Gastroesophageal sphincter (tissue), 4 donors: ENCODE measurements around the gene TLR1. TPM values are rescaled to one million over a fixed set of nuclear protein-coding genes. Genes with fewer than 3 reads are reported as not detected.
"Not testable (repeated sequence)": the region's sequence is repeated elsewhere in the genome, so short reads cannot be mapped to it uniquely, and the experiment has no call there.

Source experiments
- ATAC-seq: fragments of 150-250 bp; one replicate; pipeline ENCODE4 v1.9.1; 2016; ENCODE audit warnings: mild to moderate bottlenecking, moderate library complexity
- H3K27ac ChIP-seq, 4 donors: fragments of 200-600 bp; sonication (generic) in 3 of 4; 1 replicate in 3 of 4; 2 replicates in 1 of 4; pipeline ENCODE4 v1.5.1; 2016 to 2019
- H3K27me3 ChIP-seq: fragments of 200-600 bp; sonication (generic); one replicate; pipeline ENCODE4 v1.5.1; 2019
- H3K36me3 ChIP-seq, 2 donors: fragments of 200-600 bp; sonication (generic); one replicate each; pipeline ENCODE4 v1.5.1; 2019; ENCODE audit warnings: control low read depth in 1 of 2
- H3K4me1 ChIP-seq, 3 donors: fragments of 200-600 bp; sonication (generic); 1 replicate in 2 of 3; 2 replicates in 1 of 3; pipeline ENCODE4 v1.5.1; 2016 to 2019; ENCODE audit warnings: control low read depth in 2 of 3
- H3K4me3 ChIP-seq, 2 donors: fragments of 200-600 bp; sonication (generic); one replicate each; pipeline ENCODE4 v1.5.1; 2019; ENCODE audit warnings: mild to moderate bottlenecking in 1 of 2, moderate library complexity in 1 of 2
- H3K9me3 ChIP-seq, 3 donors: fragments of 200-600 bp; sonication (generic); one replicate each; pipeline ENCODE4 v1.5.1; 2017 to 2019; ENCODE audit warnings: control low read depth in 2 of 3
- EP300 ChIP-seq: sonication (generic); formaldehyde crosslinking; IDR thresholded peaks from one replicate; pipeline ENCODE4 v1.6.1; 2017; ENCODE audit warnings: antibody characterized with exemption, mild to moderate bottlenecking
- POLR2A ChIP-seq, 2 donors: fragments of 450-650 bp; IDR thresholded peaks; one replicate each; pipeline ENCODE4 v1.6.1; 2017; ENCODE audit warnings: antibody characterized with exemption in 2 of 2, mild to moderate bottlenecking in 2 of 2, moderate library complexity in 1 of 2
- POLR2AphosphoS5 ChIP-seq: sonication (generic); formaldehyde crosslinking; IDR thresholded peaks from one replicate; pipeline ENCODE4 v1.6.1; 2017; ENCODE audit warnings: antibody characterized with exemption
- WGBS, 2 donors: methylation state at CpG; one replicate each; pipeline ENCODE4 v1.1.5; 2018; ENCODE audit warnings: low coverage in 1 of 2; 5-methylcytosine and 5-hydroxymethylcytosine counted together
- total RNA-seq, 4 donors: library from RNA; depleted of rRNA; stranded (reverse); fragments of >200 nt; gene quantifications; one replicate each; pipeline ENCODE4 v1.1.0, GENCODE V29; 2016
- TF ChIP-seq, protein P1 (sequence below), 4 experiments: fragments of 200-600 bp in 2 of 4; fragments of 450-650 bp in 2 of 4; sonication (generic) in 1 of 4; IDR thresholded peaks; one replicate each; pipeline ENCODE4 v1.5.1; 2017 to 2019; ENCODE audit warnings: antibody characterized with exemption in 4 of 4, mild to moderate bottlenecking in 2 of 4, moderate library complexity in 2 of 4

TLR1 gene
- total RNA-seq, 4 donors from 2014 or later: 4.7 to 16.2 (median 11.9) TPM

DNA sequence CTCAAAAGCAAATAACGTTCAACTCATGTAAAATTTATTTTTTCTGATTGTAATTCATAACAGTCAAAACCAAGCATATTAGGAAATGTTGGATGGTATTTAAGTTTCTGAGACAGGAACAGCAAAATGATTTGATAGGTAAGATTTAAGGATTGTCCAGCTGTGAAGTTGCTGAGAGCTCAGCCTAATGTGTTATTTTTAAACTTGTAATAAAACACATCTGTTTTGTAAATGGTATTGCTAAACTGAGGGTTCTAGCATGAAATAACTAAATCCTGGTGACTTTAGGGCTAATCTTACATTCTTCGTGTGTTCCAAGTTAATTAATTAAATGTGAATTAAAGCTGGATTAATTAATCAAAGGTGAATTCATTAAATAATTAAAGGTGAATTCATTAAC lies 35.1 kb downstream of the TLR1 start:
- TF ChIP-seq POLR2A (IDR thresholded peaks at IDR 0.05) (no peak), EP300 (no peak), POLR2AphosphoS5 (no peak)
- TF ChIP-seq, protein P1, sequence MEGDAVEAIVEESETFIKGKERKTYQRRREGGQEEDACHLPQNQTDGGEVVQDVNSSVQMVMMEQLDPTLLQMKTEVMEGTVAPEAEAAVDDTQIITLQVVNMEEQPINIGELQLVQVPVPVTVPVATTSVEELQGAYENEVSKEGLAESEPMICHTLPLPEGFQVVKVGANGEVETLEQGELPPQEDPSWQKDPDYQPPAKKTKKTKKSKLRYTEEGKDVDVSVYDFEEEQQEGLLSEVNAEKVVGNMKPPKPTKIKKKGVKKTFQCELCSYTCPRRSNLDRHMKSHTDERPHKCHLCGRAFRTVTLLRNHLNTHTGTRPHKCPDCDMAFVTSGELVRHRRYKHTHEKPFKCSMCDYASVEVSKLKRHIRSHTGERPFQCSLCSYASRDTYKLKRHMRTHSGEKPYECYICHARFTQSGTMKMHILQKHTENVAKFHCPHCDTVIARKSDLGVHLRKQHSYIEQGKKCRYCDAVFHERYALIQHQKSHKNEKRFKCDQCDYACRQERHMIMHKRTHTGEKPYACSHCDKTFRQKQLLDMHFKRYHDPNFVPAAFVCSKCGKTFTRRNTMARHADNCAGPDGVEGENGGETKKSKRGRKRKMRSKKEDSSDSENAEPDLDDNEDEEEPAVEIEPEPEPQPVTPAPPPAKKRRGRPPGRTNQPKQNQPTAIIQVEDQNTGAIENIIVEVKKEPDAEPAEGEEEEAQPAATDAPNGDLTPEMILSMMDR (IDR thresholded peaks at IDR 0.05): no peak
- H3K9me3 ChIP-seq: no peaks in the 10 kb centered on the region
- H3K27me3 ChIP-seq: no peaks in the 10 kb centered on the region
- 21 to 41% methylated on average over 2 of the region's 2 CpGs for WGBS, 2 donors
- H3K4me3 ChIP-seq: no peak overlapping the region
- no peaks in the 10 kb centered on the region for H3K36me3 ChIP-seq
- peaks cover 0 to 3% (median 0%) of the 10 kb centered on the region in 3 donors for H3K4me1 ChIP-seq
- H3K27ac ChIP-seq: peak overlapping the region in 2 of 4 donors; percentile 28 to 44
- ATAC-seq: peak; percentile 29

GRCh38 chr4:38768968-38769394 lies 35.6 kb downstream of the TLR1 start:
- Histone ChIP-seq H3K4me1 (peaks cover 0 to 3% (median 0%) of the 10 kb centered on the region in 3 donors), H3K27ac (peak overlapping the region in 3 of 4 donors; percentile 22 to 44 (median 28)), H3K27me3 (no peaks in the 10 kb centered on the region), H3K9me3 (no peaks in the 10 kb centered on the region), H3K4me3 (no peak overlapping the region), H3K36me3 (no peaks in the 10 kb centered on the region)
- ATAC-seq: peak; percentile 84
- TF ChIP-seq EP300: no peak
- TF ChIP-seq POLR2AphosphoS5: no peak
- 32 to 34% methylated on average over 5 of the region's 5 CpGs for WGBS, 2 donors

DNA sequence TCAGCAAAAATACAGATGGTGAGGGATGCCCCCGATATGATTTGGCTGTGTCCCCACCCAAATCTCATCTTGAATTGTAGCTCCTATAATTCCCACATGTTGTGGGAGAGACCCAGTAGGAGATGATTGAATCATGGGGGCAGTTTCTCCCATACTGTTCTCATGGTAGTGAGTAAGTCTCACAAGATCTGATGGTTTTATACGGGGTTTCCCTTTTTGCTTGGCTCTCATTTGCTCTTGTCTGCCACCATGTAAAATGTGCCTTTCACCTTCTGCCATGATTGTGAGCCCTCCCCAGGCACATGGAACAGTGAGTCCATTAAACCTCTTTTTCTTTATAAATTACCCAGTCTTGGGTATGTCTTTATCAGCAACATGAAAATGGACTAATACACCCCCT lies 37.7 kb downstream of the TLR1 start:
- H3K36me3 ChIP-seq, ATAC-seq, H3K9me3 ChIP-seq, H3K27ac ChIP-seq, H3K4me1 ChIP-seq, H3K27me3 ChIP-seq, H3K4me3 ChIP-seq: not testable (repeated sequence)
- WGBS, 2 donors: 100% methylated on average over 2 of the region's 2 CpGs

GRCh38 chr4:38765382-38765781 lies 39.2 kb downstream of the TLR1 start:
- Histone ChIP-seq H3K27me3 (no peaks in the 10 kb centered on the region), H3K4me3 (no peak overlapping the region), H3K27ac (no peak overlapping the region), H3K4me1 (peaks cover 0 to 3% (median 0%) of the 10 kb centered on the region in 3 donors), H3K9me3 (no peaks in the 10 kb centered on the region), H3K36me3 (no peaks in the 10 kb centered on the region)
- 95 to 100% methylated on average over 3 of the region's 3 CpGs for WGBS, 2 donors
- no peak for TF ChIP-seq POLR2A (IDR thresholded peaks at IDR 0.05)
- TF ChIP-seq POLR2AphosphoS5: no peak
- no peak for TF ChIP-seq EP300
- TF ChIP-seq, protein P1 (IDR thresholded peaks at IDR 0.05): no peak
- ATAC-seq: no peak

- Histone ChIP-seq H3K4me3 (no peak overlapping the region), H3K9me3 (no peaks in the 10 kb centered on the region), H3K36me3 (no peaks in the 10 kb centered on the region), H3K27me3 (no peaks in the 10 kb centered on the region), H3K27ac (no peak overlapping the region), H3K4me1 (peaks cover 0 to 3% (median 2%) of the 10 kb centered on the region in 3 donors)
- 72 to 94% methylated on average over 3 of the region's 3 CpGs for WGBS, 2 donors
- no peak for ATAC-seq
- TF ChIP-seq, protein P1 (IDR thresholded peaks at IDR 0.05): no peak
- TF ChIP-seq EP300: no peak
- no peak for TF ChIP-seq POLR2A (IDR thresholded peaks at IDR 0.05)
- TF ChIP-seq POLR2AphosphoS5: no peak
These were observed 40.3 kb downstream of the TLR1 start for GRCh38 chr4:38764277-38764676.

DNA sequence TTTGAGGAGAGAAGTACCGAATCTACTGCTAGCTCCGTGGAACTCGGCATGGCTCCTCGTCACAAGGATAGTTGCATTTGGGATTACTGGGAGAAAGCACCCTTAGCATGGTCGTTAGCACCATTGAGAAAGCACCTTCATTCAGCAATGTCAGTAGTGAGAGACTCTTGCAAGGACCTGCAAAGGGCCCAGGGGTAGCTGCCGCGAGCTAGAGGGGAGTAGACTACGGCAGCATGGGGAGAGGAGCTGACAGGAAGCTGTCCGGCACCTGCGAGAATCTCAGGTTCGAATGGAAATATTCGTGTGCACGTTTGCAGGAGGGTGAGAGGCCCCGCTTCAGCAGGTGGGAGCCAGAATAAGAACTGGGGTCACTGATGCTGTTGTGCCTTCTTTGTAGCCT lies 42.0 kb downstream of the TLR1 start:
- Histone ChIP-seq H3K4me1 (peaks cover 0 to 6% (median 3%) of the 10 kb centered on the region in 3 donors), H3K9me3 (no peaks in the 10 kb centered on the region), H3K4me3 (no peak overlapping the region), H3K27ac (no peak overlapping the region), H3K36me3 (no peaks in the 10 kb centered on the region), H3K27me3 (no peaks in the 10 kb centered on the region)
- TF ChIP-seq, protein P1 (IDR thresholded peaks at IDR 0.05): no peak
- TF ChIP-seq EP300: no peak
- WGBS, 2 donors: 85 to 88% methylated on average over 5 to 8 of the region's 14 CpGs
- ATAC-seq: no peak
